GM12872 (cell line): ENCODE data around the gene EBP.

Experiments used
- CTCF ChIP-seq: IDR thresholded peaks from 3 replicates; pipeline ENCODE4 v1.5.1; 2011; ENCODE audit warnings: low read depth, mild to moderate bottlenecking, low read length, moderate library complexity; ENCODE audit not compliant: insufficient read depth

EBP gene

DNA sequence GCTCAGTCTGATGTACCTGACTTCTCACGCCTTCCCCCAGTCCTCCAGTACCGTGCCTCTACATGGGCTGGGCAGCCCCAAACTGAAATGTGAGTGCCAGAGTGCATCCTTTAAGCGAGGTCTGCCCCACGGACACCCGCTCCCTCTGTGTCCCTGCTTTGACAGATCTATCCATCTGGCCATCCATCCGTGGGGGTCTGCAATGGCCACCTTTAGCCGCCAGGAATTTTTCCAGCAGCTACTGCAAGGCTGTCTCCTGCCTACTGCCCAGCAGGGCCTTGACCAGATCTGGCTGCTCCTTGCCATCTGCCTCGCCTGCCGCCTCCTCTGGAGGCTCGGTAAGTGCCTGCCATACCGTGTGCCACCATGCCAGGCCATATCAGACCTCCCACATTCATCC lies 12.0 kb upstream of the EBP start:
- TF ChIP-seq CTCF = no peak

- TF ChIP-seq CTCF = peak; percentile 30; the same call in 1 of the 3 replicates
Measured at GRCh38 chrX:48511560-48511959, 10.0 kb upstream of the EBP start.

DNA sequence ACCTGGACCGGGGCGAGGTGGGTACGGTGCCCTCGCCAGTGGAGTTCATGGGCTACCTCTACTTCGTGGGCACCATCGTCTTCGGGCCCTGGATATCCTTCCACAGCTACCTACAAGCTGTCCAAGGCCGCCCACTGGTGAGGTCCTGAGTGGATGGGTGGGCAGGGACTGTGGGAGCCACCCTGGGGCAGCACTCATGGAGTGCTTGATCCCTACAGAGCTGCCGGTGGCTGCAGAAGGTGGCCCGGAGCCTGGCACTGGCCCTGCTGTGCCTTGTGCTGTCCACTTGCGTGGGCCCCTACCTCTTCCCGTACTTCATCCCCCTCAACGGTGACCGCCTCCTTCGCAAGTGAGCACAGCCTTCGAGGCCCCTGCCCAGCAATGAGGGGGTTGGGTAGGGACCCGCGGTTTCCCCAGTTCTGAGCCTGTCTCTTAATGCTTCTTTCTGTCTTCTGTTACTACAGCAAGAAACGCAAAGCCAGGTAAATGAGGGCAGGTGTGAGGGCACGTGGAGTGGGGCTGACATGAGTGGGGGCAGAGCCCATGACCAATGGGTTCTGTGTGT lies 9.2 kb upstream of the EBP start:
- no peak for TF ChIP-seq CTCF

- TF ChIP-seq CTCF = no peak
Measured at GRCh38 chrX:48513670-48514069, 7.9 kb upstream of the EBP start.

GRCh38 chrX:48514126-48514806 lies 7.3 kb upstream of the EBP start:
- TF ChIP-seq CTCF = no peak

DNA sequence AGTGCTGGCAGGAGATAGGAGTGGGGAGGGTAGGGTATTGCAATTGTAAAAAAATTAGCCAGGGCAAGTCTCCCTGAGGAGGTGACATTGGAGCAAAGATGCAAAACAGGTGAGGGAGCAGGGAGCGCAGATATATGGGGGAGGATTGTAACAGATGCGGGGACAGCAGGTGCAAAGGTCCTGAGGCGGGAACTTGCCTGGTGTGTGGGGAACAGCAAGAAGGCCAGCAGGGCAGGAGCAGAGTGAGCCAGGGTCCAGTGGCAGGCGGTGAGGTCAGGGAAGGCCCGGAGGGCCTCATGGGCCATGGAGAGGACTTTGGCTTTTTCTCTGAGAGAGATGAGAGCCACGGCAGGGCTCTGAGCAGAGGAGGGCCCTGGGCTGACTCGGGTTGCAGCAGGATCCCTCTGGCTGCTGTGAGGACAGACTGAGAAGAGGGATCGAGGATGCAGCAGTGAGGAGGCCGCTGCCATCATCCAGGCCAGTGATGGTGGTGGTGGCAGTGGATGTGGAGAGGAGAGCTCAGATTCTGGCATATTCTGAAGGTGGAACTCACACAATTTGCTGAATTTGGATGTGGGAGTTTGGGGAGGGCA lies 6.6 kb upstream of the EBP start:
- no peak for TF ChIP-seq CTCF

DNA sequence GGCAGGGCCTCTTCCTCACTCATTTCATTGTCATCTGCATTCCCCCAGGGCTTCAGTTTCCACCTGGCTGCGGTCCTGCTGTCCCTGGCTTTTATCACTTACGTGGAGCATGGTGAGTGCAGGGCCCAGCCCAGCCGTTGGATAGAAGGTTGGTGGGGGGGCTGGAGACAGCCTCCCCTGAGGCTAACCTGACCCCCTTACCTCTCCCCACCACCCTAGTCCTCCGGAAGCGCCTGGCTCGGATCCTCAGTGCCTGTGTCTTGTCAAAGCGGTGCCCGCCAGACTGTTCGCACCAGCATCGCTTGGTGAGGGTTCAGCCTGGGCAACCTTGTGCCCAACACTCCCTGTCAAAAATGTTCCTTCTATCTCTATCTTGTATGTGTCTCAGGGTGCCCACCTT lies 5.8 kb upstream of the EBP start:
- no peak for TF ChIP-seq CTCF
